GM23338 (cell line): ENCODE measurements around the gene ACOX3. TPM values are rescaled to one million over a fixed set of nuclear protein-coding genes. Genes with fewer than 3 reads are reported as not detected.

ENCODE experiments used
- ATAC-seq: fragments of 200-7000 bp; cut with Tn5 transposase; 3 replicates; pipeline ENCODE4 v1.9.1; 2020
- DNase-seq: peaks from one replicate; pipeline ENCODE4 v3.0.0-alpha.2; 2015; ENCODE audit warnings: low spot score
- H2AFZ ChIP-seq: fragments of 200-600 bp; sonication (generic); 2 replicates; pipeline ENCODE4 v1.8.0; 2016; ENCODE audit warnings: antibody characterized with exemption, mild to moderate bottlenecking, moderate library complexity
- H3F3A ChIP-seq: fragments of 200-600 bp; sonication (generic); replicated peaks from 2 replicates; pipeline ENCODE4 v1.8.0; 2017; ENCODE audit warnings: antibody characterized with exemption, mixed run types, low read depth
- H3K27ac ChIP-seq: fragments of 200-600 bp; sonication (generic); 2 replicates; pipeline ENCODE4 v1.6.1; 2016; ENCODE audit warnings: low read depth
- H3K27me3 ChIP-seq: fragments of 200-600 bp; sonication (generic); 2 replicates; pipeline ENCODE4 v1.8.0; 2016; ENCODE audit warnings: mild to moderate bottlenecking, mixed run types, moderate library complexity; ENCODE audit not compliant: insufficient read depth
- H3K36me3 ChIP-seq: fragments of 200-600 bp; sonication (generic); 2 replicates; pipeline ENCODE4 v1.8.0; 2016; ENCODE audit warnings: mild to moderate bottlenecking; ENCODE audit not compliant: insufficient read depth
- H3K4me1 ChIP-seq: fragments of 200-600 bp; sonication (generic); 2 replicates; pipeline ENCODE4 v1.8.0; 2016; ENCODE audit warnings: mild to moderate bottlenecking, moderate library complexity; ENCODE audit not compliant: insufficient read depth
- H3K4me2 ChIP-seq: fragments of 200-600 bp; sonication (generic); 2 replicates; pipeline ENCODE4 v1.7.1; 2017; ENCODE audit warnings: mixed run types
- H3K4me3 ChIP-seq: fragments of 200-600 bp; sonication (generic); 2 replicates; pipeline ENCODE4 v1.6.1; 2016; ENCODE audit warnings: mixed run types
- H3K79me2 ChIP-seq: fragments of 200-600 bp; sonication (generic); replicated peaks from 2 replicates; pipeline ENCODE4 v1.8.0; 2017; ENCODE audit warnings: mild to moderate bottlenecking; ENCODE audit not compliant: insufficient read depth
- H3K9me2 ChIP-seq: fragments of 200-600 bp; sonication (generic); 2 replicates; pipeline ENCODE4 v1.8.0; 2017; ENCODE audit not compliant: insufficient read depth
- H4K20me1 ChIP-seq: fragments of 200-600 bp; sonication (generic); replicated peaks from 2 replicates; pipeline ENCODE4 v1.8.0; 2017; ENCODE audit warnings: mild to moderate bottlenecking; ENCODE audit not compliant: insufficient read depth
- H3K27ac Mint-ChIP-seq: 2 replicates; pipeline ENCODE4 v1.8.0; 2020; ENCODE audit warnings: inconsistent platforms, mild to moderate bottlenecking, moderate library complexity, mixed read lengths
- H3K27me3 Mint-ChIP-seq: 3 replicates; pipeline ENCODE4 v1.8.0; 2022; ENCODE audit warnings: low read depth, mild to moderate bottlenecking, moderate library complexity, mixed read lengths, inconsistent platforms; ENCODE audit not compliant: insufficient read depth, poor library complexity
- H3K36me3 Mint-ChIP-seq: 3 replicates; pipeline ENCODE4 v1.8.0; 2021; ENCODE audit warnings: low read depth, mild to moderate bottlenecking, inconsistent platforms, moderate library complexity, mixed read lengths
- H3K4me1 Mint-ChIP-seq: 3 replicates; pipeline ENCODE4 v1.8.0; 2020; ENCODE audit warnings: mild to moderate bottlenecking, inconsistent platforms, mixed read lengths
- H3K4me3 Mint-ChIP-seq: 3 replicates; pipeline ENCODE4 v1.8.0; 2021; ENCODE audit warnings: moderate library complexity, mild to moderate bottlenecking, inconsistent platforms, mixed read lengths
- H3K9me3 Mint-ChIP-seq: 3 replicates; pipeline ENCODE4 v1.8.0; 2020; ENCODE audit warnings: moderate library complexity, mild to moderate bottlenecking, inconsistent platforms, mixed read lengths
- CREB1 ChIP-seq: fragments of 250-450 bp; sonication (Bioruptor Pico); IDR thresholded peaks from 2 replicates; pipeline ENCODE4 v1.5.0; 2020; ENCODE audit warnings: low read depth, mild to moderate bottlenecking, moderate library complexity
- CTCF ChIP-seq, 2 experiments: fragments of 200-600 bp in 1 of 2; sonication (generic) in 1 of 2; conservative IDR thresholded peaks; 2 replicates each; pipeline versions ENCODE4 v1.5.1 to v1.6.1; 2016 to 2017; ENCODE audit warnings: antibody characterized with exemption in 2 of 2, low read depth in 2 of 2, mild to moderate bottlenecking in 2 of 2, moderate library complexity in 1 of 2
- EZH2 ChIP-seq: fragments of 200-600 bp; sonication (generic); IDR thresholded peaks from one replicate; pipeline ENCODE4 v1.8.0; 2017; ENCODE audit warnings: antibody characterized with exemption, mild to moderate bottlenecking, low read depth; ENCODE audit not compliant: unreplicated experiment
- EZH2phosphoT487 ChIP-seq: fragments of 200-600 bp; sonication (generic); IDR thresholded peaks from one replicate; pipeline ENCODE4 v1.8.1; 2018; ENCODE audit warnings: antibody characterized with exemption; ENCODE audit not compliant: unreplicated experiment
- JUNB ChIP-seq: IDR thresholded peaks from one replicate; pipeline ENCODE4 v1.6.1; 2016; ENCODE audit warnings: antibody characterized with exemption; ENCODE audit not compliant: unreplicated experiment
- NANOG ChIP-seq: IDR thresholded peaks from 2 replicates; pipeline ENCODE4 v1.6.1; 2016; ENCODE audit warnings: antibody characterized with exemption, borderline replicate concordance
- POLR2AphosphoS5 ChIP-seq: IDR thresholded peaks from 2 replicates; pipeline ENCODE4 v1.6.1; 2016; ENCODE audit warnings: antibody characterized with exemption, low read depth
- STAT1 ChIP-seq: IDR thresholded peaks from one replicate; pipeline ENCODE4 v1.6.1; 2016; ENCODE audit warnings: antibody characterized with exemption; ENCODE audit not compliant: unreplicated experiment
- ZNF114 ChIP-seq: fragments of 250-450 bp; sonication (Bioruptor Pico); IDR thresholded peaks from 2 replicates; pipeline ENCODE4 v1.5.0; 2020; ENCODE audit warnings: mild to moderate bottlenecking, moderate library complexity
- ZNF331 ChIP-seq: fragments of 250-450 bp; sonication (Bioruptor Pico); IDR thresholded peaks from 2 replicates; pipeline ENCODE4 v1.5.0; 2020; ENCODE audit warnings: low read depth, mild to moderate bottlenecking, moderate library complexity
- polyA plus RNA-seq: library from polyadenylated mRNA; unstranded; fragments of >200 nt; fragmentation: Nextera tagmentation; extraction: Ambion mirVana; gene quantifications from 2 replicates; pipeline ENCODE4 v1.2.1, GENCODE V29; 2016
- total RNA-seq: library from RNA; depleted of rRNA; stranded (reverse); fragments of >200 nt; shearing (Covaris generic); gene quantifications from 2 replicates; pipeline ENCODE4 v1.2.3, GENCODE V29; 2014
- TF ChIP-seq, protein P1 (sequence below): fragments of 250-450 bp; sonication (Bioruptor Pico); IDR thresholded peaks from 2 replicates; pipeline ENCODE4 v1.5.0; 2020; ENCODE audit warnings: mild to moderate bottlenecking, moderate library complexity
- TF ChIP-seq, protein P2 (sequence below): IDR thresholded peaks from one replicate; pipeline ENCODE4 v1.6.1; 2018; ENCODE audit warnings: antibody characterized with exemption; ENCODE audit not compliant: unreplicated experiment
- TF ChIP-seq, protein P3 (sequence below): IDR thresholded peaks from 2 replicates; pipeline ENCODE4 v1.6.1; 2016; ENCODE audit warnings: antibody characterized with exemption

Gene ACOX3
- total and polyA plus RNA-seq, 2 experiments from 2014 or later: 6.4 to 17.2 TPM

DNA sequence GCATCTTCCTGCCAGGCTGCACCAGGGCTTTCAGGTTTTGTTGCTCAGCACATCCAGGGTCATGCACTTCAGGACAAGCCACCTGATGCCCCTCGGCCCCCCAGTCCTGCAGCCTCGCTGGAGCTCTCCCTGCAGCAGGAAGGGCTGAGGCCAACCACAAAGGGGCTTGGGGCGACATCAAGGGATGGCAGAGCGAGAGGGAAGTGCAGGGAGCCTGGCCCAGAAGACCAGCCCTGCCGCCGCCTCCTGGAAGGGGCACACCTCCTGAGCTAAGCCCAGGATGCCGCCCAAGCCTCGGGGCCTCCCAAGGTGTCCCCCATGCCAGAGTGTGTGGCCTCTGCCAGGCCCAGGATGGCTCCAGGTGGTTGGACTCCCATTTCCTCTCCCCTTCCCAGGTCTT, 37.2 kb upstream of the ACOX3 start (continued):
- TF ChIP-seq, protein P1, sequence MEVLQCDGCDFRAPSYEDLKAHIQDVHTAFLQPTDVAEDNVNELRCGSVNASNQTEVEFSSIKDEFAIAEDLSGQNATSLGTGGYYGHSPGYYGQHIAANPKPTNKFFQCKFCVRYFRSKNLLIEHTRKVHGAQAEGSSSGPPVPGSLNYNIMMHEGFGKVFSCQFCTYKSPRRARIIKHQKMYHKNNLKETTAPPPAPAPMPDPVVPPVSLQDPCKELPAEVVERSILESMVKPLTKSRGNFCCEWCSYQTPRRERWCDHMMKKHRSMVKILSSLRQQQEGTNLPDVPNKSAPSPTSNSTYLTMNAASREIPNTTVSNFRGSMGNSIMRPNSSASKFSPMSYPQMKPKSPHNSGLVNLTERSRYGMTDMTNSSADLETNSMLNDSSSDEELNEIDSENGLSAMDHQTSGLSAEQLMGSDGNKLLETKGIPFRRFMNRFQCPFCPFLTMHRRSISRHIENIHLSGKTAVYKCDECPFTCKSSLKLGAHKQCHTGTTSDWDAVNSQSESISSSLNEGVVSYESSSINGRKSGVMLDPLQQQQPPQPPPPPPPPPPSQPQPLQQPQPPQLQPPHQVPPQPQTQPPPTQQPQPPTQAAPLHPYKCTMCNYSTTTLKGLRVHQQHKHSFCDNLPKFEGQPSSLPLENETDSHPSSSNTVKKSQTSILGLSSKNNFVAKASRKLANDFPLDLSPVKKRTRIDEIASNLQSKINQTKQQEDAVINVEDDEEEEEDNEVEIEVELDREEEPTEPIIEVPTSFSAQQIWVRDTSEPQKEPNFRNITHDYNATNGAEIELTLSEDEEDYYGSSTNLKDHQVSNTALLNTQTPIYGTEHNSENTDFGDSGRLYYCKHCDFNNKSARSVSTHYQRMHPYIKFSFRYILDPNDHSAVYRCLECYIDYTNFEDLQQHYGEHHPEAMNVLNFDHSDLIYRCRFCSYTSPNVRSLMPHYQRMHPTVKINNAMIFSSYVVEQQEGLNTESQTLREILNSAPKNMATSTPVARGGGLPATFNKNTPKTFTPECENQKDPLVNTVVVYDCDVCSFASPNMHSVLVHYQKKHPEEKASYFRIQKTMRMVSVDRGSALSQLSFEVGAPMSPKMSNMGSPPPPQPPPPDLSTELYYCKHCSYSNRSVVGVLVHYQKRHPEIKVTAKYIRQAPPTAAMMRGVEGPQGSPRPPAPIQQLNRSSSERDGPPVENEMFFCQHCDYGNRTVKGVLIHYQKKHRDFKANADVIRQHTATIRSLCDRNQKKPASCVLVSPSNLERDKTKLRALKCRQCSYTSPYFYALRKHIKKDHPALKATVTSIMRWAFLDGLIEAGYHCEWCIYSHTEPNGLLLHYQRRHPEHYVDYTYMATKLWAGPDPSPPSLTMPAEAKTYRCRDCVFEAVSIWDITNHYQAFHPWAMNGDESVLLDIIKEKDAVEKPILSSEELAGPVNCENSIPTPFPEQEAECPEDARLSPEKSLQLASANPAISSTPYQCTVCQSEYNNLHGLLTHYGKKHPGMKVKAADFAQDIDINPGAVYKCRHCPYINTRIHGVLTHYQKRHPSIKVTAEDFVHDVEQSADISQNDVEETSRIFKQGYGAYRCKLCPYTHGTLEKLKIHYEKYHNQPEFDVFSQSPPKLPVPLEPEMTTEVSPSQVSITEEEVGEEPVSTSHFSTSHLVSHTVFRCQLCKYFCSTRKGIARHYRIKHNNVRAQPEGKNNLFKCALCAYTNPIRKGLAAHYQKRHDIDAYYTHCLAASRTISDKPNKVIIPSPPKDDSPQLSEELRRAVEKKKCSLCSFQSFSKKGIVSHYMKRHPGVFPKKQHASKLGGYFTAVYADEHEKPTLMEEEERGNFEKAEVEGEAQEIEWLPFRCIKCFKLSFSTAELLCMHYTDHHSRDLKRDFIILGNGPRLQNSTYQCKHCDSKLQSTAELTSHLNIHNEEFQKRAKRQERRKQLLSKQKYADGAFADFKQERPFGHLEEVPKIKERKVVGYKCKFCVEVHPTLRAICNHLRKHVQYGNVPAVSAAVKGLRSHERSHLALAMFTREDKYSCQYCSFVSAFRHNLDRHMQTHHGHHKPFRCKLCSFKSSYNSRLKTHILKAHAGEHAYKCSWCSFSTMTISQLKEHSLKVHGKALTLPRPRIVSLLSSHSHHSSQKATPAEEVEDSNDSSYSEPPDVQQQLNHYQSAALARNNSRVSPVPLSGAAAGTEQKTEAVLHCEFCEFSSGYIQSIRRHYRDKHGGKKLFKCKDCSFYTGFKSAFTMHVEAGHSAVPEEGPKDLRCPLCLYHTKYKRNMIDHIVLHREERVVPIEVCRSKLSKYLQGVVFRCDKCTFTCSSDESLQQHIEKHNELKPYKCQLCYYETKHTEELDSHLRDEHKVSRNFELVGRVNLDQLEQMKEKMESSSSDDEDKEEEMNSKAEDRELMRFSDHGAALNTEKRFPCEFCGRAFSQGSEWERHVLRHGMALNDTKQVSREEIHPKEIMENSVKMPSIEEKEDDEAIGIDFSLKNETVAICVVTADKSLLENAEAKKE: no peak
- TF ChIP-seq ZNF331 (CRISPR knock-in tag) (no peak), NANOG (no peak)

DNA sequence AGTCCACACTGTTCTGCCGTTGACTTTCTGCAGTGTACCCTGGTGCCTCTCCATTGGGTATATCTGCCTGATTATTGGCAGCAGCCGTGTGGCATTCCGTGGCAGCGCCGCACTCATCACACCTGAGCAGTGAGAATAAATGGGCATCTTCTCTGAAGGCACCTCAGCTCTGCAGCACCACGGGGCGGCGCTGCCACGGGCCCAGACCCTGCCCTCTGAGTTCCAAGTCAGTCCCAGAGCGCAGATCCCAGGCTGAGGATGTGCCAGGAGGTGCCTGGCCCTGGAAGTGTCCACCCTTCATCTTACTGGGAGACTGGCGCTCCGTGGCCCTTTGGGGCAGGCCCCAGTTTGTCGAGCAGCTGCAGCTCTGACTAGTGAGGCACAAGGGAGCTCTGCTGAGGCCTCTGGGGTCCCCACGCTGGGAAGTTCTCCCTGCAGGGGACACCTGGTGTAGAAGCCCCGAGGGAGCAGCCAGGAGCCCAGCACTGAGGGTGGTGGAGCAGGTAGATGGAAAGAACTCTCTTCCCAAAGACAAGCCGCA, 36.6 kb upstream of the ACOX3 start:
- no peak for ATAC-seq
- Mint-ChIP-seq H3K4me1 (peaks cover 25% of the 10 kb centered on the region), H3K9me3 (no peaks in the 10 kb centered on the region)
- TF ChIP-seq JUNB (no peak), NANOG (no peak), ZNF331 (CRISPR knock-in tag) (no peak), STAT1 (no peak), POLR2AphosphoS5 (no peak), ZNF114 (no peak), EZH2phosphoT487 (no peak), CTCF (conservative IDR thresholded peaks at IDR 0.05; ENCODE audit: low read depth in 2 of 2) (no peak), CREB1 (CRISPR knock-in tag) (no peak), EZH2 (no peak)
- TF ChIP-seq, protein P2, sequence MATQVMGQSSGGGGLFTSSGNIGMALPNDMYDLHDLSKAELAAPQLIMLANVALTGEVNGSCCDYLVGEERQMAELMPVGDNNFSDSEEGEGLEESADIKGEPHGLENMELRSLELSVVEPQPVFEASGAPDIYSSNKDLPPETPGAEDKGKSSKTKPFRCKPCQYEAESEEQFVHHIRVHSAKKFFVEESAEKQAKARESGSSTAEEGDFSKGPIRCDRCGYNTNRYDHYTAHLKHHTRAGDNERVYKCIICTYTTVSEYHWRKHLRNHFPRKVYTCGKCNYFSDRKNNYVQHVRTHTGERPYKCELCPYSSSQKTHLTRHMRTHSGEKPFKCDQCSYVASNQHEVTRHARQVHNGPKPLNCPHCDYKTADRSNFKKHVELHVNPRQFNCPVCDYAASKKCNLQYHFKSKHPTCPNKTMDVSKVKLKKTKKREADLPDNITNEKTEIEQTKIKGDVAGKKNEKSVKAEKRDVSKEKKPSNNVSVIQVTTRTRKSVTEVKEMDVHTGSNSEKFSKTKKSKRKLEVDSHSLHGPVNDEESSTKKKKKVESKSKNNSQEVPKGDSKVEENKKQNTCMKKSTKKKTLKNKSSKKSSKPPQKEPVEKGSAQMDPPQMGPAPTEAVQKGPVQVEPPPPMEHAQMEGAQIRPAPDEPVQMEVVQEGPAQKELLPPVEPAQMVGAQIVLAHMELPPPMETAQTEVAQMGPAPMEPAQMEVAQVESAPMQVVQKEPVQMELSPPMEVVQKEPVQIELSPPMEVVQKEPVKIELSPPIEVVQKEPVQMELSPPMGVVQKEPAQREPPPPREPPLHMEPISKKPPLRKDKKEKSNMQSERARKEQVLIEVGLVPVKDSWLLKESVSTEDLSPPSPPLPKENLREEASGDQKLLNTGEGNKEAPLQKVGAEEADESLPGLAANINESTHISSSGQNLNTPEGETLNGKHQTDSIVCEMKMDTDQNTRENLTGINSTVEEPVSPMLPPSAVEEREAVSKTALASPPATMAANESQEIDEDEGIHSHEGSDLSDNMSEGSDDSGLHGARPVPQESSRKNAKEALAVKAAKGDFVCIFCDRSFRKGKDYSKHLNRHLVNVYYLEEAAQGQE: no peak
- TF ChIP-seq, protein P3, sequence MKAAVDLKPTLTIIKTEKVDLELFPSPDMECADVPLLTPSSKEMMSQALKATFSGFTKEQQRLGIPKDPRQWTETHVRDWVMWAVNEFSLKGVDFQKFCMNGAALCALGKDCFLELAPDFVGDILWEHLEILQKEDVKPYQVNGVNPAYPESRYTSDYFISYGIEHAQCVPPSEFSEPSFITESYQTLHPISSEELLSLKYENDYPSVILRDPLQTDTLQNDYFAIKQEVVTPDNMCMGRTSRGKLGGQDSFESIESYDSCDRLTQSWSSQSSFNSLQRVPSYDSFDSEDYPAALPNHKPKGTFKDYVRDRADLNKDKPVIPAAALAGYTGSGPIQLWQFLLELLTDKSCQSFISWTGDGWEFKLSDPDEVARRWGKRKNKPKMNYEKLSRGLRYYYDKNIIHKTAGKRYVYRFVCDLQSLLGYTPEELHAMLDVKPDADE: no peak

More for the DNA sequence above, 36.6 kb upstream of the ACOX3 start:
- no peaks in the 10 kb centered on the region for H3K9me2 ChIP-seq
- H3K27me3 ChIP-seq: no peaks in the 10 kb centered on the region
- no peaks in the 10 kb centered on the region for H4K20me1 ChIP-seq
- DNase-seq: no peak
- Mint-ChIP-seq H3K27ac (no peak overlapping the region), H3K4me3 (no peak overlapping the region), H3K27me3 (peaks cover 4% of the 10 kb centered on the region), H3K36me3 (peaks cover 16% of the 10 kb centered on the region)
- H2AFZ ChIP-seq: no peak overlapping the region
- no peak overlapping the region for H3K4me3 ChIP-seq
- no peak overlapping the region for H3K27ac ChIP-seq
- H3K4me2 ChIP-seq: no peak overlapping the region
- no peaks in the 10 kb centered on the region; the same call in 1 of the 2 replicates for H3K36me3 ChIP-seq
- peaks cover 13% of the 10 kb centered on the region for H3K4me1 ChIP-seq
- H3K79me2 ChIP-seq: no peaks in the 10 kb centered on the region
- H3F3A ChIP-seq: no peaks in the 10 kb centered on the region
